ENCODE results near the gene JAK2. TPM values are rescaled to one million over a fixed set of nuclear protein-coding genes. Genes with fewer than 3 reads are reported as not detected.
A peak's percentile ranks its signal among the peaks of the same experiment; 100 is the strongest.

The JAK2 gene
- total and polyA plus RNA-seq, 10 of the 15 experiments (the other 5 are each of a cell fraction or from before 2014, with no cell fraction given): 4.1 to 22.9 (median 13.7) TPM

DNA sequence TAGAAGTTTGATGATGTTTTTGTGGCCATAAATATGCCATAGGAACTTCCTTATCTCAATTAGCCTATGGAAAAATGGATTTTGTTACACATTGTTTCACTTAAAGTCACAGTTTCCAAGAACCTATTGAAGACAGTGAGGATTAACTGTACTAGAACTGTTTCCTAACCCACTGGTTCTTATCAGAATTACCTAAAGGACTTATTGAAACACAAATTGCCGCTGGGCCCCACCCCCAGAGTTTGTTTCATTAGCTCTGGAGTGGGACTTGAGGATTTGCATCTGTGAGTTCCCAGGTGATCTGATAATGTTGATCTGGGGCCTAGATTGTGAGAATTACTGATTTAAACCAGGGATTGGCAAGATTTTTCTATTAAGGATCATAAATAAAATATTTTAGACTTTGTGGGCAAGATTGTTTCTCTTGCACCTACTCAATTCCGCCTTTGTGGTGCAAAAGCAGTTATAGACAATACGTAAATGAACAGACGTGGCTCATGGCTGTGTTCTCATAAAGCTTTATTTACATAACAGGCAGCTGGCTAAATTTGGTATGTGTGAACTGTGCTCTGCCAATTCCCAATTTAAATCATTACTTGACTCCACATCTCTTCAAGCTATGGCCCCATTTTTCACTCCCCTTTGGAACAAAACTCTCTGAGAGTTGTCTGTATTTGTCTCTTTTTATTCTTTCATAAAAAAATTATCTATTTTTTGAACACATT, 9.3 kb downstream of the JAK2 start:
- Histone ChIP-seq H2AFZ (ENCODE audit: control insufficient read depth, low read depth, low read length) (no peak overlapping the region), H3K4me3 (no peak overlapping the region), H3K79me2 (ENCODE audit: control insufficient read depth, insufficient read depth, low read length) (peaks cover 40% of the 10 kb centered on the region), H3K27ac (ENCODE audit: control insufficient read depth, insufficient read depth) (no peak overlapping the region), H3K27me3 (replicated peaks in 1 of 2; ENCODE audit: control insufficient read depth in 2 of 2, insufficient read depth in 2 of 2, low read length in 1 of 2) (no peaks in the 10 kb centered on the region), H4K20me1 (ENCODE audit: control insufficient read depth, insufficient read depth) (no peaks in the 10 kb centered on the region), H3K9ac (ENCODE audit: control insufficient read depth, insufficient read depth, low read length) (no peak overlapping the region), H3K9me3 (replicated peaks; ENCODE audit: control insufficient read depth, insufficient read depth, low read length) (peaks cover 11% of the 10 kb centered on the region), H3K4me2 (ENCODE audit: control insufficient read depth, insufficient read depth) (no peak overlapping the region), H3K36me3 (ENCODE audit: control insufficient read depth in 2 of 2, insufficient read depth in 2 of 2, low read length in 1 of 2) (peaks cover 6 to 15% of the 10 kb centered on the region in 2 experiments), H3K4me1 (ENCODE audit: control insufficient read depth, insufficient read depth, low read length) (no peaks in the 10 kb centered on the region)
- in situ Hi-C loops (cut with MboI) (no loop called here), intact Hi-C loops (cut with micrococcal nuclease; ENCODE audit: unreplicated experiment) (no loop called here)
- no peak for FAIRE-seq
- ChIA-PET POLR2A (interaction anchor here (0.6 to 1.7 kb wide), 2 partner anchors 14 to 188 kb away, joined by 4 to 5 read pairs; no protein-coding TSS in a partner anchor), CTCF (interaction anchor here (0.6 to 1.9 kb wide), 7 partner anchors 8 to 449 kb away, joined by 3 to 8 read pairs (median 4); no protein-coding TSS in a partner anchor), RAD21 (ENCODE audit: unreplicated experiment) (interaction anchor here (0.8 to 2.3 kb wide), 5 partner anchors 23 to 235 kb away, joined by 3 to 8 read pairs (median 3); no protein-coding TSS in a partner anchor), SMC1A (ENCODE audit: uncharacterized antibody, unreplicated experiment) (interaction anchor here (0.7 to 1.8 kb wide), 11 partner anchors 8 to 606 kb away, joined by 3 to 5 read pairs (median 3); no protein-coding TSS in a partner anchor)
- DNase-seq (ENCODE audit: low read depth, low spot score): no peak
- no peak for ATAC-seq
- 82% methylated on average over 4 of the region's 4 CpGs for whole genome bisulfite sequencing (ENCODE audit: insufficient coverage, insufficient replicate concordance, low lambda C conversion rate, missing lambda C conversion rate)
- no TSS peak for BruUV-seq (replicated peaks)
- no peak for TF ChIP-seq NR2C2 (IDR thresholded peaks at IDR 0.05; ENCODE audit: borderline replicate concordance, control insufficient read depth, insufficient read length, low read depth)
- TF ChIP-seq, protein P1, sequence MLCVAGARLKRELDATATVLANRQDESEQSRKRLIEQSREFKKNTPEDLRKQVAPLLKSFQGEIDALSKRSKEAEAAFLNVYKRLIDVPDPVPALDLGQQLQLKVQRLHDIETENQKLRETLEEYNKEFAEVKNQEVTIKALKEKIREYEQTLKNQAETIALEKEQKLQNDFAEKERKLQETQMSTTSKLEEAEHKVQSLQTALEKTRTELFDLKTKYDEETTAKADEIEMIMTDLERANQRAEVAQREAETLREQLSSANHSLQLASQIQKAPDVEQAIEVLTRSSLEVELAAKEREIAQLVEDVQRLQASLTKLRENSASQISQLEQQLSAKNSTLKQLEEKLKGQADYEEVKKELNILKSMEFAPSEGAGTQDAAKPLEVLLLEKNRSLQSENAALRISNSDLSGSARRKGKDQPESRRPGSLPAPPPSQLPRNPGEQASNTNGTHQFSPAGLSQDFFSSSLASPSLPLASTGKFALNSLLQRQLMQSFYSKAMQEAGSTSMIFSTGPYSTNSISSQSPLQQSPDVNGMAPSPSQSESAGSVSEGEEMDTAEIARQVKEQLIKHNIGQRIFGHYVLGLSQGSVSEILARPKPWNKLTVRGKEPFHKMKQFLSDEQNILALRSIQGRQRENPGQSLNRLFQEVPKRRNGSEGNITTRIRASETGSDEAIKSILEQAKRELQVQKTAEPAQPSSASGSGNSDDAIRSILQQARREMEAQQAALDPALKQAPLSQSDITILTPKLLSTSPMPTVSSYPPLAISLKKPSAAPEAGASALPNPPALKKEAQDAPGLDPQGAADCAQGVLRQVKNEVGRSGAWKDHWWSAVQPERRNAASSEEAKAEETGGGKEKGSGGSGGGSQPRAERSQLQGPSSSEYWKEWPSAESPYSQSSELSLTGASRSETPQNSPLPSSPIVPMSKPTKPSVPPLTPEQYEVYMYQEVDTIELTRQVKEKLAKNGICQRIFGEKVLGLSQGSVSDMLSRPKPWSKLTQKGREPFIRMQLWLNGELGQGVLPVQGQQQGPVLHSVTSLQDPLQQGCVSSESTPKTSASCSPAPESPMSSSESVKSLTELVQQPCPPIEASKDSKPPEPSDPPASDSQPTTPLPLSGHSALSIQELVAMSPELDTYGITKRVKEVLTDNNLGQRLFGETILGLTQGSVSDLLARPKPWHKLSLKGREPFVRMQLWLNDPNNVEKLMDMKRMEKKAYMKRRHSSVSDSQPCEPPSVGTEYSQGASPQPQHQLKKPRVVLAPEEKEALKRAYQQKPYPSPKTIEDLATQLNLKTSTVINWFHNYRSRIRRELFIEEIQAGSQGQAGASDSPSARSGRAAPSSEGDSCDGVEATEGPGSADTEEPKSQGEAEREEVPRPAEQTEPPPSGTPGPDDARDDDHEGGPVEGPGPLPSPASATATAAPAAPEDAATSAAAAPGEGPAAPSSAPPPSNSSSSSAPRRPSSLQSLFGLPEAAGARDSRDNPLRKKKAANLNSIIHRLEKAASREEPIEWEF (IDR thresholded peaks at IDR 0.05; ENCODE audit: insufficient replicate concordance, low read depth, low read length): no peak
- TF ChIP-seq, protein P2, sequence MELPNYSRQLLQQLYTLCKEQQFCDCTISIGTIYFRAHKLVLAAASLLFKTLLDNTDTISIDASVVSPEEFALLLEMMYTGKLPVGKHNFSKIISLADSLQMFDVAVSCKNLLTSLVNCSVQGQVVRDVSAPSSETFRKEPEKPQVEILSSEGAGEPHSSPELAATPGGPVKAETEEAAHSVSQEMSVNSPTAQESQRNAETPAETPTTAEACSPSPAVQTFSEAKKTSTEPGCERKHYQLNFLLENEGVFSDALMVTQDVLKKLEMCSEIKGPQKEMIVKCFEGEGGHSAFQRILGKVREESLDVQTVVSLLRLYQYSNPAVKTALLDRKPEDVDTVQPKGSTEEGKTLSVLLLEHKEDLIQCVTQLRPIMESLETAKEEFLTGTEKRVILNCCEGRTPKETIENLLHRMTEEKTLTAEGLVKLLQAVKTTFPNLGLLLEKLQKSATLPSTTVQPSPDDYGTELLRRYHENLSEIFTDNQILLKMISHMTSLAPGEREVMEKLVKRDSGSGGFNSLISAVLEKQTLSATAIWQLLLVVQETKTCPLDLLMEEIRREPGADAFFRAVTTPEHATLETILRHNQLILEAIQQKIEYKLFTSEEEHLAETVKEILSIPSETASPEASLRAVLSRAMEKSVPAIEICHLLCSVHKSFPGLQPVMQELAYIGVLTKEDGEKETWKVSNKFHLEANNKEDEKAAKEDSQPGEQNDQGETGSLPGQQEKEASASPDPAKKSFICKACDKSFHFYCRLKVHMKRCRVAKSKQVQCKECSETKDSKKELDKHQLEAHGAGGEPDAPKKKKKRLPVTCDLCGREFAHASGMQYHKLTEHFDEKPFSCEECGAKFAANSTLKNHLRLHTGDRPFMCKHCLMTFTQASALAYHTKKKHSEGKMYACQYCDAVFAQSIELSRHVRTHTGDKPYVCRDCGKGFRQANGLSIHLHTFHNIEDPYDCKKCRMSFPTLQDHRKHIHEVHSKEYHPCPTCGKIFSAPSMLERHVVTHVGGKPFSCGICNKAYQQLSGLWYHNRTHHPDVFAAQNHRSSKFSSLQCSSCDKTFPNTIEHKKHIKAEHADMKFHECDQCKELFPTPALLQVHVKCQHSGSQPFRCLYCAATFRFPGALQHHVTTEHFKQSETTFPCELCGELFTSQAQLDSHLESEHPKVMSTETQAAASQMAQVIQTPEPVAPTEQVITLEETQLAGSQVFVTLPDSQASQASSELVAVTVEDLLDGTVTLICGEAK (IDR thresholded peaks at IDR 0.05; ENCODE audit: borderline replicate concordance): peak; percentile 84; the same call in 1 of the 2 replicates
